Neutrophil (primary cell): ENCODE data around the gene C5orf46.

ENCODE experiments used
- H3K27ac ChIP-seq: fragments of 200-600 bp; sonication (generic); 2 replicates; pipeline ENCODE4 v1.5.1; 2016; ENCODE audit warnings: mild to moderate bottlenecking, moderate library complexity
- H3K27me3 ChIP-seq: fragments of 200-600 bp; sonication (generic); 2 replicates; pipeline ENCODE4 v1.6.0; 2016; ENCODE audit warnings: mild to moderate bottlenecking
- H3K36me3 ChIP-seq: fragments of 200-600 bp; sonication (generic); 2 replicates; pipeline ENCODE4 v1.5.1; 2017
- H3K4me1 ChIP-seq, 2 experiments: fragments of 200-600 bp in 1 of 2; sonication (generic) in 1 of 2; 1 replicate in 1 of 2; 2 replicates in 1 of 2; pipeline versions ENCODE4 v1.5.1 to v1.6.1; 2013 to 2016; ENCODE audit warnings: low read depth in 1 of 2, low read length in 1 of 2, mild to moderate bottlenecking in 1 of 2, moderate library complexity in 1 of 2; ENCODE audit not compliant: control insufficient read depth in 1 of 2, insufficient read depth in 1 of 2
- H3K4me3 ChIP-seq, 2 experiments: fragments of 200-600 bp in 1 of 2; sonication (generic) in 1 of 2; 1 replicate in 1 of 2; 2 replicates in 1 of 2; pipeline ENCODE4 v1.5.1; 2013 to 2016; ENCODE audit warnings: low read depth in 1 of 2, low read length in 1 of 2, mild to moderate bottlenecking in 1 of 2, moderate library complexity in 1 of 2
- H3K9me3 ChIP-seq: fragments of 200-600 bp; sonication (generic); 2 replicates; pipeline ENCODE4 v1.5.1; 2016
- CTCF ChIP-seq: fragments of 200-600 bp; sonication (generic); IDR thresholded peaks from 2 replicates; pipeline ENCODE4 v1.5.1; 2016; ENCODE audit warnings: antibody characterized with exemption

C5orf46 gene

GRCh38 chr5:147920420-147921030 is 14.2 kb upstream of the C5orf46 start:
- TF ChIP-seq CTCF, result no peak

GRCh38 chr5:147918899-147919298 is 12.6 kb upstream of the C5orf46 start:
- Histone ChIP-seq H3K36me3 (no peaks in the 10 kb centered on the region), H3K27ac (no peak overlapping the region), H3K4me3 (no peak overlapping the region), H3K4me1 (no peaks in the 10 kb centered on the region), H3K27me3 (no peaks in the 10 kb centered on the region), H3K9me3 (no peaks in the 10 kb centered on the region)
- TF ChIP-seq CTCF, result no peak

More at GRCh38 chr5:147920420-147921030, 14.2 kb upstream of the C5orf46 start:
- Histone ChIP-seq H3K27ac (no peak overlapping the region), H3K9me3 (no peaks in the 10 kb centered on the region), H3K4me1 (no peaks in the 10 kb centered on the region), H3K27me3 (no peaks in the 10 kb centered on the region), H3K36me3 (no peaks in the 10 kb centered on the region), H3K4me3 (no peak overlapping the region)

- Histone ChIP-seq H3K36me3 (no peaks in the 10 kb centered on the region), H3K27me3 (no peaks in the 10 kb centered on the region), H3K4me1 (no peaks in the 10 kb centered on the region), H3K9me3 (no peaks in the 10 kb centered on the region), H3K4me3 (no peak overlapping the region), H3K27ac (no peak overlapping the region)
- TF ChIP-seq CTCF, result no peak
Measured at GRCh38 chr5:147918101-147918685, 11.9 kb upstream of the C5orf46 start.

- TF ChIP-seq CTCF, result no peak
- Histone ChIP-seq H3K27me3 (no peaks in the 10 kb centered on the region), H3K4me1 (no peaks in the 10 kb centered on the region), H3K27ac (no peak overlapping the region), H3K4me3 (no peak overlapping the region), H3K36me3 (no peaks in the 10 kb centered on the region), H3K9me3 (no peaks in the 10 kb centered on the region)
Measured at GRCh38 chr5:147913786-147914185, 7.4 kb upstream of the C5orf46 start.

GRCh38 chr5:147912011-147912410 is 5.7 kb upstream of the C5orf46 start:
- H3K36me3 ChIP-seq, result no peaks in the 10 kb centered on the region
- no peak overlapping the region for H3K4me3 ChIP-seq
- no peaks in the 10 kb centered on the region for H3K27me3 ChIP-seq
- no peaks in the 10 kb centered on the region for H3K4me1 ChIP-seq
- H3K9me3 ChIP-seq, result no peaks in the 10 kb centered on the region
- no peak overlapping the region for H3K27ac ChIP-seq
- no peak for TF ChIP-seq CTCF
